HG03064 (cell line): ENCODE measurements around the gene UBE2J2.

Experiments used
- ATAC-seq: cut with Tn5 transposase; IDR thresholded peaks from one replicate; pipeline ENCODE4 v1.9.1; 2021; ENCODE audit warnings: low read depth; ENCODE audit not compliant: unreplicated experiment

UBE2J2 gene

GRCh38 chr1:1231400-1232207, 42.0 kb downstream of the UBE2J2 start, which contains the start of gene SDF4:
Gene SDF4, minus strand, starts transcription at chr1:1232001. Its CDS starts 3,229 bp downstream, at chr1:1228772.
- peak; percentile 78 for ATAC-seq

DNA sequence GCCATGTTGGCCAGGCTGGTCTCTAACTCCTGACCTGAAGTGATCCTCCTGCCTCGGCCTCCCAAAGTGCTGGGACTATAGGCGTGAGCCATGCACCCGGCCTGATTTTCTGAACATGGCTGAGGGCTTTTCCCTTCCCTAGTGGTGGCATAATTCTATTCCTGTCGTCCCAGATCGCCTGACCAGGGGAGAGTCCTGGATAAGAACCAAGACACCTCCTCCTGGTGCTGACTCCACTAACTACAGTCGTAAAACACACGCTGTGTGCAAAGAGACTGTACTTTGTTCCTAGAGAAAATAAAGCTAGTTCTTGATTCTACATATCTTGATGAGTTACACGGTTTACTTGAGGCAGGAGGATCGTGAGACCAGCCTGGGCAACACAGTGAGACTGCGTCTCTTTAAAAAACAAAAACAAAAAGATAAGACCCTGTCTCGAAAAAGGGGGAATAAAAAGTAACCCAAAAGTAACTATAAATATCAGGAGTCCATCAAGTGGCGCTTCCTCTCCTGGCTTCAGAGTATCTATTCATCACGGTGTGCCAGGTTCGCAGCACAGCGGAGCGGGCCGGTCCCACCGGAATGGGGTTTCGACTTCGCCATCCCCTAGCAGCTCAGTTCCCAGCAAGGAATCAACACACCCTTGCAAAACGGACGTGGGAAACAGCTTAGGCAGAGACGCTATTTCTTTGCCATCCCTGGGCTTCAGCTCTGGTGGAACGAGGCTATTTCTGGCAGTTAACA, 42.8 kb downstream of the UBE2J2 start:
- no peak for ATAC-seq

DNA sequence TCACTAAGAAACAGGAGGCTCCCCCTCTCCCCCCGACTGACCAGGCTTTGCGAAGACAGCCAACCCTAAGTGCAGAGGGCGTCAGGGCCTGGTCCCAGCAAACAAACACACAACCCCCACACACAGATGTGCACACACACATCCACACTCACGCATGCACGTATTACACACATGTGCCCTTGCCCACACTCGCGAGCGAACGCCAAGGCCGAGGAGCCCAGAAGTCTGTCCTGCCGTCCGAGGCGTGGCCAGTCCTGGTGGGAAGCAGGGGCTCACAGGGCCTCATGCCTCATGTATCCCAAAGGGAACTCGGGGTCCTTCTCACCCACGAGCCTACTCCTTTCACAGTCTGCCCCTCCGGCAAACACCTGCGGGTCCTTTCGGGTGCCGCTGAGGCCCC, 43.9 kb downstream of the UBE2J2 start:
- ATAC-seq: no peak

DNA sequence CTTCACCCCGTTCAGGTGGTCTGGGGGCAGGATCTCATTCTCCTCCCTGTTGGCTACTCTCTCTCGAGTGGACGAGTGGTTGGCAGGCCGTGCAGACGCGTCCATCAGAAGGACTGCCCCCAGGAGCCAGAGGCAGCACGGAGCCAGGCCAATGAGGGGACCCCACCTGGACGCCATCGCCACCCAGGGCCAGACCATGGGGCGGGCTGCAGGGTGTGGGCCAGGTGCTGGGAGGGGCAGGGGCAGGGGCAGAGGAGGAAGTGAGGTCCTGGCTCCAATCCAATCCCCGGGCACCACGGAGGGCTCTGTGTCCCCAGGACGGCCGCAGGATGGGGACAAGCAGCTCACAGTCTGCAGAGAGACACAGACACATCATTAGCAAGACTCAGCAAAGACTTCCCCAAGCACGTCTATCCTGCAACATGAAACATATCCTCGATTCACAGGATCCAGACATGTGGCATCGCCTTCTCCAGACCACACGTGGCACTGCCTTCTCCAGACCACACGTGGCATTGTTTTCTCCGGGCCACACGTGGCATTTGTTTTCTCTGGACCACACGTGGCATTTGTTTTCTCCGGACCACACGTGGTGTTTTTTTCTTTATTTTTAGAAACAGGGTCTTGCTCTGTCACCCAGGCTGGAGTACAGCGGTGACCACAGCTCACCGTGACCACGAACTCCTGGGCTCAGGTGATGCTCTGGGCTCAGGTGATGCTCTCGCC, 44.9 kb downstream of the UBE2J2 start:
- ATAC-seq: no peak

- ATAC-seq: no peak
These were observed 45.5 kb downstream of the UBE2J2 start for GRCh38 chr1:1228187-1228586.

DNA sequence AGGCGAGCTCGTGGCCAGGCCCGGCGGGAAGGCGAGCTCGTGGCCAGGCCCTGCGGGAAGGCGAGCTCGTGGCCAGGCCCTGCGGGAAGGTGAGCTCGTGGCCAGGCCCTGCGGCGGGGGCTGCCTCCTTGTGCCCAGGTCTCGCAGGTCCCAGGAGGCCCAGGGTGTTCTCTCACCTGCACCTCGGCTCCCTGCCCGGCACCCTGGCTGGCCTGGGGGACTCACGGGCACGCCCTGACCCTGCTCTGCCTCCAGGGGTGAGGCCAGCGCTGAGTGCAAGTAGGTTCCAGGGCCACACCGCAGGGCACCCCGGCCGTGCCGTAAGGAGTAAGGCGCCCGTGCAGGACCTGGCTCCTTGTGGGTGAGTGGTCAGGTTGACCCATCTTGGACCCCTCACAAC, 46.3 kb downstream of the UBE2J2 start:
- ATAC-seq: no peak

- no peak for ATAC-seq
These were observed 46.9 kb downstream of the UBE2J2 start for GRCh38 chr1:1226566-1227362.

- no peak for ATAC-seq
These were observed 47.7 kb downstream of the UBE2J2 start for GRCh38 chr1:1225913-1226312.

GRCh38 chr1:1225238-1225845, 48.3 kb downstream of the UBE2J2 start:
- no peak for ATAC-seq

- no peak for ATAC-seq
These were observed 49.8 kb downstream of the UBE2J2 start for GRCh38 chr1:1223891-1224290.

- no peak for ATAC-seq
These were observed 50.3 kb downstream of the UBE2J2 start for GRCh38 chr1:1223321-1223720.

- ATAC-seq: no peak
These were observed 51.0 kb downstream of the UBE2J2 start for GRCh38 chr1:1222575-1223225.

DNA sequence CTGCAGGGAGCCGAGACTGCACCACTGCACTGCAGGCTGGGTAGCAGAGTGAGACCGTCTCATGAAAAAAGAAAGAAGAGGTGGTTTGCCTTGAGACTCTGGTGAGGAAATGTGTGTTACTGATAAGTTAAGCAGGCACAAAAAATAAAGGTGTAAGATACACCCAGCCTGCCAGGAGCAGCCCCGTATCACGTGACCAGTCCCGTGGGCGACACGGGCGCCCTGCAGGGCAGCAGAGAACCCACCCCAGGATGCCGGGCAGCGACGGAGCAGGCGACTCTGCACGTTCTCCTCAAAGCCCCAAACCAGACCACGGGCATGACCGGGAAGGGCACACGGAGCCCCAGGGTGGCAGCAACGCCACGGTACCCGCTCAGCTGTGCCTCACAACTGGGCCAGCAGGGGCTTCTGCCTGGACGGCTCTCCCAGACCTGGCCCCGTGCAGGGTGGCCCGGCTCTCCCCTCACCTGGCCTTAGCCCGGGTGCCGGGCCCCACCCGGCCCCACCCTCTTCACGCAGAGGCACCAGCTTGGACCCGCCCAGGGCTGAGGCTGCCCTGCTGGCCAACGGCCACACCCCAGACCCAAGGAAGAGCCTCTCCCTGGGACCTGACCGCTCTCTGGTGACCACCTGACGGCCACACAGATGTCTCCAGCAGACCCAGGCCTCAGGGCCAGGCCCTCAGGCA, 51.6 kb downstream of the UBE2J2 start:
- no peak for ATAC-seq

GRCh38 chr1:1220197-1220596, 53.5 kb downstream of the UBE2J2 start:
- ATAC-seq: no peak

- no peak for ATAC-seq
These were observed 54.3 kb downstream of the UBE2J2 start for GRCh38 chr1:1219341-1219740.

- no peak for ATAC-seq
These were observed 55.0 kb downstream of the UBE2J2 start for GRCh38 chr1:1218524-1219200.

DNA sequence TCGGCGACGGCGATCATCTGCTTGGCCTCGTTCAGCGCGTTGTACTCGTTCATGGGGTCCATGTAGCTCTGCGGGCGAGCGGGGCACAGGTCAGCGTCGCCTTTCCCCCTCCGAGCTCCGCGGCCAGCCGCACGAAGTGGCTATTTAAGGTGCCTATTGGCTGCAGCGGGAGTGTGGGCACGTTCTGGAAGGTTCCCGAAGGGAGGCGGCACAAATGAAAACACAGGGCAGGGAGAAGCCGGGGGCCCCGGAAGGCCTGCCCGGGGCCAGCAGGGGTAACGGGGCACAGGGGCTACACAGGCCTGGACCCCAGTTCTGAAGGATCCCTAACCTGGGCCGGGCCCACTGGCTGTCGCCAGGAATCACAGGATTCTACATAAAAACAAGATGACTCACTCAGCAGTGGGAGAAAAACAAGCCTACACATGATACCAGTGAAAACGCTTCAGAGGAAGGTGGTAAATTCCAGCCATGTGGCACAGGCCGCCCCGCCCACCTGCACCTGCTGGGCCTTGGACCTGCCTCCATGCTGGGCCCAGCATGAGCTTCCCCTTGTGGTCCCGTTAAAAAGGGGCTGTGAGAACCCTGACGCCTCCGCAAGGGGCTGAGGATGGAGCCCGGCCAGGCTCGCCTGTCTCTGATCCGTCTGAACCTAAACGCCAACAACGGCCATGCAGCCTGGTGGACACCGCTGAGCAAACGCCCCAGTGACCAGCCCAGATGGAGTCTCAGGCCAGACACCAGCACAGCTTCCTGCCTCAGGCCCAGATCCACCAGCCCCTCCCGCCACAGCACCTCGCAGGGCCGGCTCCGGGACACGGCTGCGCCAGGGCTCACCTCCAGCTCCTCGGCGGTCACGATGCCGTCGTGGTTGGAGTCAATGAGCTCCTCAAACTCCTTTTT, 55.8 kb downstream of the UBE2J2 start:
- no peak for ATAC-seq
